PFSK-1 (cell line): Measurements from ENCODE around the gene PPP1R9A.

ENCODE experiments used
- FOXP2 ChIP-seq: optimal IDR thresholded peaks from 2 replicates; pipeline ENCODE3; 2011; ENCODE audit warnings: borderline replicate concordance, control low read depth, inconsistent platforms; ENCODE audit not compliant: insufficient read depth; ENCODE audit errors: extremely low read length, extremely low read depth
- POLR2AphosphoS5 ChIP-seq: IDR thresholded peaks from 2 replicates; pipeline ENCODE4 v1.6.1; 2012; ENCODE audit warnings: low read depth, mild to moderate bottlenecking, control low read depth, low read length, moderate library complexity
- SIN3A ChIP-seq: IDR thresholded peaks from 2 replicates; pipeline ENCODE4 v1.6.1; 2012; ENCODE audit warnings: mild to moderate bottlenecking, low read length, moderate library complexity, borderline replicate concordance; ENCODE audit not compliant: insufficient read depth
- TAF1 ChIP-seq: IDR thresholded peaks from 2 replicates; pipeline ENCODE4 v1.6.1; 2012; ENCODE audit warnings: low read length, control low read depth, borderline replicate concordance; ENCODE audit not compliant: insufficient read depth
- TF ChIP-seq, protein P1 (sequence below), 2 experiments: IDR thresholded peaks; 2 replicates each; pipeline versions ENCODE4 v1.6.1 to v1.8.0; 2011 to 2012; ENCODE audit warnings: low read depth in 2 of 2, low read length in 2 of 2, control low read depth in 1 of 2, inconsistent platforms in 1 of 2, mild to moderate bottlenecking in 1 of 2, moderate library complexity in 1 of 2; ENCODE audit not compliant: insufficient read depth in 1 of 2

DNA sequence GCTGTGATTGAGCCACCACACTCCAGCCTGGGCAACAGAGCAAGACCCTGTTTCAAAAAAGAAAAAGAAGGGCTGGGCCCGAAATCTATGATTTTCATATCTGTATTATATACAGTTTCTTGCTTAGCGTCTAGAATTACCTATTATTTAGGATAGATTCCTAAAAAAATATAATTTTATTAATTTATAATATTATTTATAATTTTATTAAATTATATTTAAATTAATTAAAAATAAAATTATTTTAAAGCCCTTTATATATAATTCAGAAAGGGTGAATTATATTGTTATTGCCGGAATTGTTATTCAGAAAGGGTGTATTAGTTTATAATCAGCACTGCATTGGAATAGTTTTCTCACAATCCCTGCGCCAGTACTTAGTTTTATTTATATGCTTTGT, 14.5 kb downstream of the PPP1R9A start:
- no peak for TF ChIP-seq POLR2AphosphoS5
- TF ChIP-seq, protein P1, sequence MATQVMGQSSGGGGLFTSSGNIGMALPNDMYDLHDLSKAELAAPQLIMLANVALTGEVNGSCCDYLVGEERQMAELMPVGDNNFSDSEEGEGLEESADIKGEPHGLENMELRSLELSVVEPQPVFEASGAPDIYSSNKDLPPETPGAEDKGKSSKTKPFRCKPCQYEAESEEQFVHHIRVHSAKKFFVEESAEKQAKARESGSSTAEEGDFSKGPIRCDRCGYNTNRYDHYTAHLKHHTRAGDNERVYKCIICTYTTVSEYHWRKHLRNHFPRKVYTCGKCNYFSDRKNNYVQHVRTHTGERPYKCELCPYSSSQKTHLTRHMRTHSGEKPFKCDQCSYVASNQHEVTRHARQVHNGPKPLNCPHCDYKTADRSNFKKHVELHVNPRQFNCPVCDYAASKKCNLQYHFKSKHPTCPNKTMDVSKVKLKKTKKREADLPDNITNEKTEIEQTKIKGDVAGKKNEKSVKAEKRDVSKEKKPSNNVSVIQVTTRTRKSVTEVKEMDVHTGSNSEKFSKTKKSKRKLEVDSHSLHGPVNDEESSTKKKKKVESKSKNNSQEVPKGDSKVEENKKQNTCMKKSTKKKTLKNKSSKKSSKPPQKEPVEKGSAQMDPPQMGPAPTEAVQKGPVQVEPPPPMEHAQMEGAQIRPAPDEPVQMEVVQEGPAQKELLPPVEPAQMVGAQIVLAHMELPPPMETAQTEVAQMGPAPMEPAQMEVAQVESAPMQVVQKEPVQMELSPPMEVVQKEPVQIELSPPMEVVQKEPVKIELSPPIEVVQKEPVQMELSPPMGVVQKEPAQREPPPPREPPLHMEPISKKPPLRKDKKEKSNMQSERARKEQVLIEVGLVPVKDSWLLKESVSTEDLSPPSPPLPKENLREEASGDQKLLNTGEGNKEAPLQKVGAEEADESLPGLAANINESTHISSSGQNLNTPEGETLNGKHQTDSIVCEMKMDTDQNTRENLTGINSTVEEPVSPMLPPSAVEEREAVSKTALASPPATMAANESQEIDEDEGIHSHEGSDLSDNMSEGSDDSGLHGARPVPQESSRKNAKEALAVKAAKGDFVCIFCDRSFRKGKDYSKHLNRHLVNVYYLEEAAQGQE (IDR thresholded peaks at IDR 0.05; ENCODE audit: insufficient read depth in 1 of 2, low read depth in 2 of 2, low read length in 2 of 2), result no peak
- no peak for TF ChIP-seq TAF1
- TF ChIP-seq SIN3A, result no peak
- TF ChIP-seq FOXP2, result no peak
